Gastrocnemius medialis (tissue), 4 donors: Measurements from ENCODE around the gene HLA-F.

Source experiments
- CTCF ChIP-seq, 5 experiments: fragments of 450-650 bp in 3 of 5; fragments of 200-600 bp in 2 of 5; sonication (generic) in 2 of 5; IDR thresholded peaks in 4 of 5; conservative IDR thresholded peaks in 1 of 5; 1 replicate in 4 of 5; 2 replicates in 1 of 5; pipeline ENCODE4 v1.5.1; 2016 to 2019; ENCODE audit warnings: antibody characterized with exemption in 5 of 5, mild to moderate bottlenecking in 3 of 5, moderate library complexity in 3 of 5
- POLR2A ChIP-seq, 2 donors: fragments of 450-650 bp; IDR thresholded peaks; one replicate each; pipeline ENCODE4 v1.6.1; 2017; ENCODE audit warnings: antibody characterized with exemption in 2 of 2, mild to moderate bottlenecking in 2 of 2, moderate library complexity in 2 of 2

GRCh38 chr6:29723666-29724588 is 693 bp downstream of the HLA-F start:
- TF ChIP-seq CTCF (IDR thresholded peaks at IDR 0.05 in 4 of 5, conservative IDR thresholded peaks at IDR 0.05 in 1 of 5) = no peak
- no peak for TF ChIP-seq POLR2A (IDR thresholded peaks at IDR 0.05)
